DMS 273 (cell line): ENCODE results near the gene SUN5.

Source experiments
- DNase-seq: peaks from one replicate; lab custom pipeline; 2025; ENCODE audit not compliant: unreplicated experiment; lab: John Stamatoyannopoulos, UW

The SUN5 gene

DNA sequence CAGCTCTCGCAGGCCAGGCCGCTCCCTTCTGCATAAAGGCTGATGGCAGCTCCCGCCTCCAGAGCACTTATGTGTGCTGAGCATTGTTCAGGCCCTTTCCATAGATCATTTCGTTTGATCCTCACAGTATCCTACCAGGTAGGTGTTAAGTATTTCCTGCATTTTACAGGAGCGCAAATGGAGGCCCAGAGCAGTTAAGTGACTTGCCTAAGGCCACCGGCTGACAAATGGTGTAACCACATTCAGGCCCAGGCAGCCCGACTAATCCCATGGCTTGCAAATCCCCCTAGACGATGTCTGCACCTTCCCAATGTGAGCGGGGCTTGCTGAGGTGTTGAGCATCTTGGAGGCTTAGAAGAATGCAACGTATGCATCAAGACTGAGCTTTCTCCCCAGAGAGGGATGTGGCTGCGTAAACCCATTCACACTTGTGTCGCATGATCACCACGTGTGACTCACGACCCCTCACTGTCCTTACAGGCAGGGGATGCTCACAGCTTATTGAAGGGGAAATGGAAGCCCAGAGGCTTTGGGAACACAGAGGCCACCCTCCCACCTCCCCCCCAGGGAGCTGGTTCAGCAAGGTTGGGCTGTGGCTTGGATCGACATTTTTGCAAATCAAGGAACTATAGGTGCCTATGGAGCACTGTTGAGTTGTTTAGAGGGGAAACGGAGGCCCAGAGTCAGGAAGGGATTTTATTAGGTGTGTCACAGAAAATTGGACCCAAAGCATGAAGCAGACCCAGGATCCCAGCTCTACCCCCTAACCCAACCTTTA is 10.3 kb upstream of the SUN5 start:
- DNase-seq: no peak

DNA sequence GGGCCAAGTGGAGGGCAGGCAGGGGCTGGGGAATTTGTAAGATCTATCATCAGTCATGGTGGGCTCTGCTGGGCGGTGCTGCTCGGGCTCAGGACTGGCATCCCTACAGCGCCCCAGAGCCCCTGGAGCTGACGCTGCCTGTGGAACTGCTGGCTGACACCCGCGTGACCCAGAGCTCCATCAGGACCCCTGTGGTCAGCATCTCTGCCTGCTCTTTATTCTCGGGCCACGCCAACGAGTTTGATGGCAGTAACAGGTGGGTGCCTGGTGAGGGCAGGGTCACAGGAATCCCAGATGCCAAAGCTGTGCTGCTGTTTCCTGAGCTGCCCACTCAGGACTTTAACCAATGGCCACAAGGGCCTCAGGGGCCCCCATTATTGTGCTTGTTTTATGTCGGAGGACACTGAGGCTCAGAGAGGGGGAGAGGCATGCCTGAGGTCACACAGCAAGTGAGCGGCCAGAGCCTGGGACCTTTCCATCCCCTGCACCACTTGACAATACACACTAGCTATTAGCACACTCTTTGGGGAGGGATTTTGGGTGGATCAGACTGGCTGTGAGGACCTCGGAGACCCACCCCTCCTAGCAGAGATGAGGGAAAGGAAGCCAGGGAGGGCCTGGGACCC is 9.6 kb upstream of the SUN5 start:
- DNase-seq: no peak

DNA sequence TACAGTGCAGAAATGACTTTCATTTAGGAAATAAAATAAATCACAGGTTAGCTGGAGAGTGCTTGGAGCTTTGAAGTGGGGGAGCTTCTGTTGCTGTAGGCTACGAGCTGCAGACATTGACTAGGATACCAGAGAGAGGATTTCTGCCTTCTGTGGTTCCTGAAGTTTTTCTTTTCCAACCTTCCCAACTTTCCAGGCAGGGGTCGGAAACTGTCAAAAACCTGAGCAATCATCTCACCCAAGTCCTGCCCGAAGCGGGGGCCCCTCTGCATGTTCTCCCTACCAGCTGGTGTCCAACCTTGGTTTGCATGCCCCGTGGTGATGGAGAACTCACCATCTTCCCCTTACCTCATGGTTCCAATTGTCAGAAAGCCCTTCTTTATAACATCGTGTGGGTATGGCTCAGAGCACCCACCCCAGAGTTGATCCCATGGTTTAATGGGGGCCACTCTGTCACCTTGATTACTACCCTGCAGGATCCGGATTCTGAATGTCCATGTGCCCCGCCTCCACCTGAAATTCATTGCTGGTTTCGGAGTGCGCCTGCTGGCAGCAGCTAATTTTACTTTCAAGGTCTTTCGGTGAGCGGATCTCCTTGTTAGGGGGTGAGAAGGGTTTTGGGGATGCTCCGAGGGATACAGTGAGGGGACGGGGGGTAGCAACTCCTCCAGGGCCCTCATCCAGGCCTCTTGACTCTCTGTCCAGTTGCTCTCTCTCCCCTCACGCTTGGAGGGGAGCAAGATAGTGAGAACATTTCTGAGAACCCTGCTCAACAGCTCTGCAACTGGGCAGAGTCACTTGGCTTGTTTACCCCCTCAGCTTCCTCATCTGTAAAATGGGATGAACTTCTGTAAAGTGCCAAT is 8.3 kb upstream of the SUN5 start:
- DNase-seq: no peak

DNA sequence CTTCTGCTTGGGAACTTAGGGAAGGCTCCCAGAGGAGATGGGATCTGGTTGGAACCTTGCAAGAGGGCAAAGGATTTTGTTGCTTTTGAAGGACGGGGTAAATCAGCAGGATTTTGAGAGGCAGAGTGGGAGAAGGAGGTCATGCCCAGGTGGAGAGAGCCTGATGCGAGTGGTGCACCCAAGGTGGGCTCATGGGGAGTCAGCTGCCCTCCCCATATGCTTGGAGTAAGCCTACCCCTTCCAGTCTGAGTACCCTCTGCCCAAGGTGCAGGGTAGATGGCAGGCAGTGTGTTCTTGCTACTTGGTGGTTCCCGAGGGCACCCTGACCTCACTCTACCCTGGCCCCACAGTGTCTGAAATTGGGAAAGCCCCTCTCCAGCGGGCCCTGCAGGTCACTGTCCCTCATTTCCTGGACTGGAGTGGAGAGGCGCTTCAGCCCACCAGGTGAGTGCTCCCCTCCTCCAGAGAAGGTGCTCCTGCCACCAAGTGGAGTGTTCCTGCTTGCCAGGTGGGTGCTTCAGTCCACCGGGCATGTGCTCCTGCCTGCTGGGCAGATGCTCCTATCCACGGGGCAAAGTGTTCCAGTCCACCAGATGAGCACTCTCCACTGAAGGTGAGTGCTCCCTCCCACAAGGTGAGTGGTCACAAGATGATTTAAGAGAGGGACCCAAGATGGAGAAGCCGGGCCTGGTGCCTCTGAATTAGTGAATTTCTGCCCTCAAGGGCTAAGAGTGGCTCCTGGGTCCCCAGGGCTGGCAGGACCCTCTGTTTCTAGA is 6.6 kb upstream of the SUN5 start:
- DNase-seq: no peak

- DNase-seq: no peak
These were observed 5.9 kb upstream of the SUN5 start for GRCh38 chr20:33010133-33010504.

- no peak for DNase-seq
These were observed 5.2 kb upstream of the SUN5 start for GRCh38 chr20:33009214-33010132.

DNA sequence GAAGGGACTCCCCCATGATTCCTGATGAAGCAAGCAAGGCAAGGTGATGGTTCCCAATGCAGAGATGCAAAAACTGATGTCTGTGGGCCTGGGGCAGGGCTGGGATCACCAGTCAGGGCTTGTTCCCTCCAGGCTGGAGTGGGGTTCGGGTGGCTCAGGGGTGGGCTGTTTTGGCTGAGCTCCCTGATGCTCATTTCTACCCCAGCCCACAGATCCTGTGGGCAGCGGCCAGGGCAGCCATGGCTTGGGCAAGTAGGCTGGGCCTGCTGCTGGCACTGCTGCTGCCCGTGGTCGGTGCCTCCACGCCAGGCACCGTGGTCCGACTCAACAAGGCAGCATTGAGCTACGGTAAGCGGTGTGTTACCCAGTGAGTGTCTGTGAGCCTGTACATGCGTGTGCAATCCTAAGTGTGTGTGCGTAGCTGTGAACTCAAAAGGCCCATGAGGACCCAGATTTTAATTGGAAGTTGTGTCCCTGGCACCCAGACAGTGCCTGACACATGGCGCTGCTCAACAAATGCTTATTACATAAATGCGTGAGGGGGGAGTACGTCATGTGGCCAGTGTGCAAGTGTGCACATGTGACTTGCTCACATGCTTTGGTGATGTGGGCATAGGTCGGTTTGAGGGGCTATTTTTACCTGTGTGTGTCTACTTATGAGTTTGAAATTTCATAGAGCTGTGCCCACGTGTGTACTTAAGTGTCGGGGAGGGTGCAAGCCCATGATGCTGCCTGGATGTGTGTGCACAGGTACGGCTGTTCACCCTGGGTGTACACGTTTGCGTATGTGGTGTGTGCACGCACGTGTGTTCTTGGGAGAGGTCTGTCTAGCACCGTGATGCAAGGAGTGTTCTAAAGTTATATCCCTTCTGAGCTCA is 4.3 kb upstream of the SUN5 start:
- no peak for DNase-seq

DNA sequence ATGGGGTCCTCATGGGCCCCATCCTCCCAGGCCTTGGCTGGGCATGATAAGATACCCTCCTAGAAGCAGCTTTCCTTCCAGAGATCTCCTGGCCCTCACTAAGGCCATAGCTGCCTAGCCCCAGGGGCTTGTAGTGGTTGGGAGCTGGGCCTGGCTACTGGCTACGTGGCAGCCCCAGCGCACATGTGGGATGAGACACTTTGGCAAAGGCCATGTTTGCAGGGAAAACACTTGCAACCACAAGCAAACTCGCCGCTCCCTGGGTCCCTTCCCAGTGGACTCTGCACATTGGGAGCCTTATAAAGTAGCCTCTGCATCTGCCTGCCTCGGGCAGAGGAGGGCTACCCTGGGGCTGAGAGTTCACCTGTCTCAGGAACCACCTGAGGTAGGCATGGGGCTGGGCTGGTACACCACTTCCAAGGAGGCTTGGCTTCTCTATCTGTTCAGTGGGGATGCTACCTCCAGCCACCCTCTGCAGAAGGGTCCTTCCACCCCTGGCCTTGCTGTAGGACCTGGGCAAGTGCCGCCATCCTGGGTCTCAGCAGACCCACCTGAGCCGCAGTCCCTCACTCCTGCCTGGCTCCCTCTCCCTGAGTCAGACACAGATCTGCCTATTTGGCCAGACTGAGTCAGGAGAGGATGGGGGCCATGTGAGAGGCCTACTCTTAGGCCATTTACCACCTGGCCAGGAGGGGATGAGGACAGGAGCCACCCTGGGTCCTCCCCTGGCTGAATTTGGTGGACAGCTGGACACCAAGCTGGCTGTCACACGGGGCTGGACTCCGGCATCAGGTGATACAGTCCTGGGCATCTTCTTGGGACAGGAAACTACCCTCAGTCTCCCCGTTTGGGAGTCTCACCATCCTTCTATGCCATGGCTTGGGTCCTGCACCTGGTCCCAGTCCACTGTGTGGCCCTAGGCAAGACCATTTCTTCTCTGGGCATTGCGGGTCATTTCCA is 3.4 kb upstream of the SUN5 start, which contains the start of gene BPIFB2:
TSS of gene BPIFB2 (plus strand) at position 329 of the 960 bp plus-strand sequence. CDS start 871 bp downstream, outside the sequence.
- no peak for DNase-seq

GRCh38 chr20:33006776-33007375 is 2.6 kb upstream of the SUN5 start:
- DNase-seq: no peak

DNA sequence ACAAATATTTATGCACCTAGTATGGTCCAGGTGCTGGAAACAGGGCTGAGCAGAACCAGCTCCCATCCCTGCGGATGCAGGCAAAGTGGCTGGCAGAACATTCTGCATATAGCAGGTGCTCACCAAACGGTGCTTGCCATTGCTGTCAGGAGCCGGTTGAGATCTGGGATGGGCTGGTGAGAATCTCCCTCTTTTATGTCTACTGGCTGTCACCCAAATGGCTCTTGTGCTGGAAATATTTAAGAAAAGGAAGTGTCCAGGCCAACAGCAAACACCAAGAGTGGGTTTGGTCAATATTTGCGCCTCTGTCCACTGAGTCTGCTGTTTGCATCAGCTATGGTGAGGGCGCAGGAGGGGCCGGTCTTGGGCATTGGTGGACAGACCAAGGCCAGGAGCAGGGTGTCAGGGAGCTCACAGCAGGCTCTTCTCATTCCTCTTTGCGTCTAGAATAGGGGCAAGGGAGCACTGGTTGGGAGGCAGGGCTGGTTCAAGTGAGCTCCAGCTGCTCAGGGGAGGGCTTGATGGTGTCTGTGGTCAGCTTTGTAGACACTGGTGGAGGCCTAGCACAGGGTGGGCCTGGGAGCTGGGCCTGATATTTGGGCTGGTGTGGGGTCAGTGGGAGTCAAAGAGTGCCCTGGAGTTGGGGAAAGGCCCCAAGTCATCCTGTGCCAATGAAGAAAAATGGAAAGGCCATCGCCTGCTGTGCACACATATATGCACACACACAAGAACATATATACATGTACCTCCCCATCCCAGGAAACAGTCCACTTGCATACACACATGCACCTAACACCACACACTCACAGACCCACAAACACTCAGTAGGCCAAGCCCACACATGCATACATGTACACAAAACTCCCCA is 1.9 kb upstream of the SUN5 start:
- no peak for DNase-seq

GRCh38 chr20:33005132-33005566 is 916 bp upstream of the SUN5 start:
- peak; percentile 69 for DNase-seq

GRCh38 chr20:33002087-33002808 is 2.0 kb downstream of the SUN5 start:
- DNase-seq: no peak

- DNase-seq: no peak
These were observed 3.3 kb downstream of the SUN5 start for GRCh38 chr20:33000802-33001466.

DNA sequence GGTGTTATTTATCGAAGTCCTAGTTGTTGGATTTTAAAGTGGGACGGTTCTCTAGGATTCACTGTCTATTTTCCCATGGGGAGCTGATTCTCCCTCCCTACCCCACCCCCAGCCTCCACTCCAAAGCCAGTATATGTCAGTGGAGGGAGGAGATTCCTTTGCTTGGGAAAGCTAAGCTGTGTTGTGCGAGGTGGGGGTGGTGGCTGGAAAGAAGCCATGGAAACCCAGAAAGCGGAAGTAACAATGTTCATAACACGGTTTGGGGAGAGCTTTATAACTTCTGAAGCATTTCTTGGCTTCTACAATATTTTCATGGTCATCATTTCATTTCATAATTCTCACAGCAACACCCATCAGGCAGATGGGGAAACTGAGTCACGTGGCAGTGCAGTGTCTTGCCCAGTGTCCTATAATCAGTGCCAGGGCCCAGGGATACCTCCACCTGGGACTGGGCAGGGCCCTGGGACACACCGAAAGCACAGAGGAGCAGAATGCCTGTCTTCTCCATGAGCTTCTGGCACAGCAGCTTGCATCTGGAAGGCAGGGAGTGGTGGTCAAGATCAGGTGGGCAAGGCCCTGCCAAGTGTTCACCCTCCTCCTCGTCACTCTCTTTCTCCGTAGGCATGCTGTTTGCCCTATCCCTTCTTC is 4.5 kb downstream of the SUN5 start:
- no peak for DNase-seq

GRCh38 chr20:32997431-32997830 is 6.8 kb downstream of the SUN5 start:
- no peak for DNase-seq
